HG03571 (cell line): ENCODE data around the gene ARL14.
"Not testable (repeated sequence)": the region's sequence is repeated elsewhere in the genome, so short reads cannot be mapped to it uniquely, and the experiment has no call there.

Experiments used
- ATAC-seq: cut with Tn5 transposase; IDR thresholded peaks from one replicate; pipeline ENCODE4 v1.9.1; 2021; ENCODE audit not compliant: unreplicated experiment

Gene ARL14

DNA sequence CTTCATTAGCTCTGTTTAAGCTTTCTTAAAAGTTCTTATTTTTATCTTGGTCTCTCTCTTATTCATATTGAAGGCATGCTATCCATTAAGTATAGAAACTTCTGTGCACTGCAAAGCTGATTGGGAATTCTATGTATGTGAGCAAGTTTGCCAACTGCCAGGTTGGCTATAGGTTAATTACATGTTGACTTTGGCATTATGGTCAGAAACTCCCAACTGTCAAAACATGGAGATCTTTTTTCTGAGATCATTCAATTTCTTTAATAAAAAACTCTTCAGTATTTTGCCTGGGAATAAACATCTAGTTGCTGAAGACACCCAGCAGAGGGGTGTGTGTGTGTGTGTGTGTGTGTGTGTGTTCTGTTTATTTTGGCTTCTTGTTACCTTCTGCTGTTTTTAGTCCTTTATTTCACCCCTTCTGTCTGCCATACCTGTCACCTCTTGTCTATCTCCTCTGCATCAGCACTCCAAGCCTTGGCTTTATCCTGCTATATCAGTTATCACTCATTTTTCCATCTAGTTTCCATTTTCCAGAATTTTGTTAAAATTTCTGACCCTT is 1.3 kb upstream of the ARL14 start:
- no peak for ATAC-seq

DNA sequence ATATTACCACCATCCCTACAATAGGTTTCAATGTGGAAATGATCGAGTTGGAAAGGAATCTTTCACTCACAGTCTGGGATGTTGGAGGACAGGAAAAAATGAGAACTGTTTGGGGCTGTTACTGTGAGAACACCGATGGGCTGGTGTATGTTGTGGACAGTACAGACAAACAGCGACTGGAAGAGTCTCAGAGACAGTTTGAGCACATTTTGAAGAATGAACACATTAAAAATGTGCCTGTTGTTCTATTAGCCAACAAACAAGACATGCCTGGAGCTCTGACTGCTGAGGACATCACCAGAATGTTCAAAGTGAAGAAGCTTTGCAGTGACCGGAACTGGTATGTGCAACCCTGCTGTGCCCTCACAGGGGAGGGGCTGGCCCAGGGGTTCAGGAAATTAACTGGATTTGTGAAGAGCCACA is 510 bp downstream of the ARL14 start:
- ATAC-seq: no peak

- ATAC-seq: no peak
Observed at GRCh38 chr3:160678292-160678842, 1.4 kb downstream of the ARL14 start.

GRCh38 chr3:160684368-160684740 is 7.4 kb downstream of the ARL14 start:
- ATAC-seq: no peak

DNA sequence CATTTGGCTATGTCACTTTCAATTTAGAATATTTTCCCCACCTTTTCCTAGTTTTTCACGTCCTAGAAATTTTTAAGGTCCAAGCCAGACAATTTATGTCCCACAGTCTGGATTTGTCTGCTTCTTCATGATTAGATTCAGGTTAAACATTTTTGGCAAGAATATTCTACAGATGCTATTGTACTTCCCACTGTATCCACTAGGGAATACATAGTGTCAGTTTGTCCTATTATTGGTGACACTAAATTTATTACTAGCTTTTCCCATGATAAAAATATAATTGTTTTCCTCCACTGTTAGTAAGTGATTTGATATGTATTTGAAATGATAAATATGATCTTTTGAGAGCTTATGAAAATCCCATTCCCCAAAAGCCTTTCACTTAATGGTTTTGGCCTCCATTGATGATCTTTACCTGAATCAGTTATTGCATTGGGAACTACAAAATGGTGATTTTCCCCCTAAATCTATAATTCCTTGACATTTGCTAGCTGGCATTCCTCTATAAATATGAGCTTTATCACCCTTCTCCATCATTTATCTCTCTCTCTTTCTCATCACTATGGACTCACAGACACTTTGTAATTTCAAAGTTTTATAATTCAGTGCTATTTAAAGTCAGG is 8.3 kb downstream of the ARL14 start:
- no peak for ATAC-seq

GRCh38 chr3:160686955-160687535 is 10.1 kb downstream of the ARL14 start:
- ATAC-seq: no peak

DNA sequence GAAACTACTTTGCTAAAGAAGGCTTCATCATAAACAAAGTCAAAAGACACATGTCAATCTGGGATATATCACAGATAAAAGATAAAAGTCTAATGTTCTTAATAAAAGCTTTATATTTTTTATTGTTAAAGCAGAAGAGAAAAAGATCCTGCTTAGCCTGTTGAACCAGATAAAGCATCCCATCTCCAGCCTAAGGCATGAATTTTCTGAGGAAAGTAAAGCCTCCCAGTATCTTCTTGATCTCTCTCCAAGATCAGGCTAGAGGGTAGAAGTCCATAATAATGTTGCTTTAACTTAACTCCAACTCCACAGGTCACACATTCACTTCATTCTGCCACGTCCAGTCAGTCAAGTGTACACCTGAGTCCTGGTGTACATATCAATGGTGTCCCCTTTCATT is 14.2 kb downstream of the ARL14 start:
- no peak for ATAC-seq

GRCh38 chr3:160691962-160692361 is 15.0 kb downstream of the ARL14 start:
- no peak for ATAC-seq

- ATAC-seq: no peak
Observed at GRCh38 chr3:160693191-160693590, 16.2 kb downstream of the ARL14 start.

- no peak for ATAC-seq
Observed at GRCh38 chr3:160694345-160694744, 17.4 kb downstream of the ARL14 start.

- no peak for ATAC-seq
Observed at GRCh38 chr3:160695003-160695402, 18.0 kb downstream of the ARL14 start.

DNA sequence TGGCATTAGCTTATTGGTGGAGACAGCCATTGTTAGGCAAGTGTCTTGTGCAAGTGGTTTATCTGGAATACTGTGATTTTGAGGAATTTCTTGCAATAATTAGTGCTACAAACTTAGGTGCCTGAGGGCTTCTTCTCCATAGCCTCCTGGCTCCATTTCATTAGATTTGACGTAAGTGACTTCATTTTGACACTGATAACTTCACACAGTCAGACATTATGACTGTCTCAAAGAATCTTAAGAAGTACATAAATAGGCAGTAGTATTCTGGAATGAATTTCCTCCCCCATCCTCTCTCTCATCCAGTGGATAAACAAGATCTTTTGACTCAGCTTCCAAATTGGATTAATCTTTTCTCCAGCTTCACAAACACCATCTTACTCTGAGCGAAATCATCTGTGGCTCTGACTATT is 19.0 kb downstream of the ARL14 start:
- ATAC-seq: no peak

- ATAC-seq: no peak
Observed at GRCh38 chr3:160697637-160698380, 20.8 kb downstream of the ARL14 start.

- ATAC-seq: no peak
Observed at GRCh38 chr3:160698599-160699195, 21.7 kb downstream of the ARL14 start.

DNA sequence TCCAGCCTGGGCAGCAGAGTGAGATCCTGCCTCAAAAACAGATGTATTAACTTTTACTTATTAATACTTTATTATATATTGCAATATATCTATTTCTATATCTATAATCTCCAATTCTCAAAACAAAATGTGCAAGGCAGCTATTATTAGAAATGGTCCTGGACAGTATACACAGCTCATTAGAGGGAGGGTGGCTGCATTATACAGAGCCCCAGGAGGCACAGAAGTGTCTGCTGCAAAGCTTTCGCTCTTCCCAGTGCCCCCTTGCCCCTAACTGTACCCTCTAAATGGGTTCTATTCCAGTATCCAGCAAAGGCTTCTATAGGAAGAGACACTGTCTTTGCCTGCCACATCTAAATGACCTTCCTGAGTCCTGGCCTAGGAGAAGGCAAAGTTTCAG is 24.5 kb downstream of the ARL14 start:
- ATAC-seq: no peak

DNA sequence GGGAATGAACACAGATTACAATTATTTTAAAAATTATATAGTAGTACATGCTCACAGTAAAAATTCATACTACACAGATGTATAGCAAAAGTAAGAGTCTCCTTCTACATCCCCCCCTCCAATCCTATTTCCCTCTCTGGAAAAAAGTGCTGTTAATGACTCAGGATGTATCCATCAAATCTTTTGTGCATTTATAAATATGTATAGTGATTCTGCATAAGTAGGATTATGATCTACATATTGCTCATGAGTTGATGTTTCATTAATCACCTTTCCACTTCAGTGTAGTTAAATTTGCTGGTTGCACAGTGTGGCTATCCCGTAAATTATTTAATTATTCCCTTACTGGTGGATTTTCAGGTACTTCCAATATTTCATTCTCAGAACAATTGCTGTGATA is 25.3 kb downstream of the ARL14 start:
- no peak for ATAC-seq

DNA sequence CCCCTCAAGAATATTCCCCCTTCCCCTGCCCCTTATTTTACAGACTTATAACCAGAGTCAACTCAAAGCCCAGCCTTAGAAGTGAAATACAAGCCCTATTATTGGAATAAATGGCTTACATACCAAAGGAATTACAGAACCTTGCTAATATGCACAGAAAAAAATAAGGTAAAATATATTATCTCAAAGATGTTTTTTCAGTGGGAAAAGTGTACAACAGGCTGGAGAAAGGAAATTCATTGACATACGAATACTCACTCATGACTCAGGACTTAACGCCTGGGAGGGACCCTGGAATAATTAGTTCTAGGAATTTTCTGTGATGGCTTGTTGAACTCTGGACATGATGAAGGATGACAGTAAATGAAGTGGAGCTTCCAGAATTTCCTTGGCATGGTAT is 27.0 kb downstream of the ARL14 start:
- no peak for ATAC-seq

- no peak for ATAC-seq
Observed at GRCh38 chr3:160707187-160707794, 30.3 kb downstream of the ARL14 start.

- ATAC-seq: no peak
Observed at GRCh38 chr3:160709477-160710182, 32.7 kb downstream of the ARL14 start.

GRCh38 chr3:160713144-160713543 is 36.2 kb downstream of the ARL14 start:
- not testable (repeated sequence) for ATAC-seq
